Peyer's patch (tissue), 4 donors: Measurements from ENCODE around the gene FMNL2.

Experiments used
- POLR2A ChIP-seq, 2 donors: fragments of 450-650 bp; IDR thresholded peaks; one replicate each; pipeline ENCODE4 v1.5.1; 2017; ENCODE audit warnings: antibody characterized with exemption in 2 of 2, mild to moderate bottlenecking in 2 of 2, moderate library complexity in 2 of 2
- TF ChIP-seq, protein P1 (sequence below), 6 experiments: fragments of 450-650 bp in 4 of 6; fragments of 200-600 bp in 2 of 6; sonication (generic) in 1 of 6; IDR thresholded peaks; one replicate each; pipeline ENCODE4 v1.5.1; 2017 to 2019; ENCODE audit warnings: antibody characterized with exemption in 6 of 6, mild to moderate bottlenecking in 3 of 6, moderate library complexity in 1 of 6

DNA sequence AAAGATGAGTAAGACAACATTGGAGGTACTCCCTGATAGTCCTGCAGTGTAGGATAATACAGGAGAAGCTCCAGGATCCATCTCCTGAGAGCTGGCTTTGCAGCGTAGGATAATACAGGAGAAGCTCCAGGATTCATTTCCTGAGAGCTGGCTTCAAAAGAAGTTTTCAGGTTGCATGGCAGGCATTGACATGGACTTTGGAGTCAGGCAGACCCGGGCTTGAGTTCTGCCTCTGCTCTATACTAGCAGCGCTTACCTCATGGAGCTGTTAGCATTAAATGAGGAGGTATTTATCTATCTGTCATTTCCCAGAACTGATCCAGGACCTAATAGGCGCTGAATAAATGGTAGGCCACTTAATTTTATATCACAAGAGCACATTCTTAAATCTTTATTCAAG lies 97.8 kb downstream of the FMNL2 start:
- TF ChIP-seq, protein P1, sequence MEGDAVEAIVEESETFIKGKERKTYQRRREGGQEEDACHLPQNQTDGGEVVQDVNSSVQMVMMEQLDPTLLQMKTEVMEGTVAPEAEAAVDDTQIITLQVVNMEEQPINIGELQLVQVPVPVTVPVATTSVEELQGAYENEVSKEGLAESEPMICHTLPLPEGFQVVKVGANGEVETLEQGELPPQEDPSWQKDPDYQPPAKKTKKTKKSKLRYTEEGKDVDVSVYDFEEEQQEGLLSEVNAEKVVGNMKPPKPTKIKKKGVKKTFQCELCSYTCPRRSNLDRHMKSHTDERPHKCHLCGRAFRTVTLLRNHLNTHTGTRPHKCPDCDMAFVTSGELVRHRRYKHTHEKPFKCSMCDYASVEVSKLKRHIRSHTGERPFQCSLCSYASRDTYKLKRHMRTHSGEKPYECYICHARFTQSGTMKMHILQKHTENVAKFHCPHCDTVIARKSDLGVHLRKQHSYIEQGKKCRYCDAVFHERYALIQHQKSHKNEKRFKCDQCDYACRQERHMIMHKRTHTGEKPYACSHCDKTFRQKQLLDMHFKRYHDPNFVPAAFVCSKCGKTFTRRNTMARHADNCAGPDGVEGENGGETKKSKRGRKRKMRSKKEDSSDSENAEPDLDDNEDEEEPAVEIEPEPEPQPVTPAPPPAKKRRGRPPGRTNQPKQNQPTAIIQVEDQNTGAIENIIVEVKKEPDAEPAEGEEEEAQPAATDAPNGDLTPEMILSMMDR (IDR thresholded peaks at IDR 0.05): no peak
- TF ChIP-seq POLR2A (IDR thresholded peaks at IDR 0.05): no peak
